HCT116 (cell line): ENCODE measurements around the gene SLC6A18.

Experiments used
- ATF3 ChIP-seq: IDR thresholded peaks from 2 replicates; pipeline ENCODE4 v1.6.1; 2012
- CTCF ChIP-seq, 3 experiments: fragments of 200-600 bp in 1 of 3; sonication (generic) in 1 of 3; IDR thresholded peaks in 2 of 3; conservative IDR thresholded peaks in 1 of 3; 2 replicates each; pipeline ENCODE4 v1.5.1; 2012 to 2017; ENCODE audit warnings: low read depth in 2 of 3, low read length in 2 of 3, antibody characterized with exemption in 1 of 3, borderline replicate concordance in 1 of 3, control low read depth in 1 of 3, mild to moderate bottlenecking in 1 of 3, mixed read lengths in 1 of 3, mixed run types in 1 of 3, moderate library complexity in 1 of 3; ENCODE audit not compliant: insufficient read depth in 1 of 3
- EGR1 ChIP-seq: IDR thresholded peaks from 2 replicates; pipeline ENCODE4 v1.6.1; 2012; ENCODE audit warnings: low read depth
- EZH2 ChIP-seq: fragments of 200-600 bp; sonication (generic); IDR thresholded peaks from 2 replicates; pipeline ENCODE4 v1.6.1; 2017; ENCODE audit warnings: antibody characterized with exemption, mixed run types
- EZH2phosphoT487 ChIP-seq: fragments of 200-600 bp; IDR thresholded peaks from 2 replicates; pipeline ENCODE4 v1.6.1; 2018; ENCODE audit warnings: antibody characterized with exemption, borderline replicate concordance
- FOSL1 ChIP-seq: IDR thresholded peaks from 2 replicates; pipeline ENCODE4 v1.6.1; 2012; ENCODE audit warnings: low read depth
- MAX ChIP-seq: IDR thresholded peaks from 2 replicates; pipeline ENCODE4 v1.6.1; 2012
- POLR2A ChIP-seq: IDR thresholded peaks from 2 replicates; pipeline ENCODE4 v1.7.0; 2011; ENCODE audit warnings: borderline replicate concordance; ENCODE audit not compliant: insufficient read depth, insufficient read length; ENCODE audit errors: extremely low read depth
- POLR2AphosphoS5 ChIP-seq: IDR thresholded peaks from 2 replicates; pipeline ENCODE4 v1.6.1; 2011; ENCODE audit warnings: mild to moderate bottlenecking, low read depth, low read length, moderate library complexity
- RAD21 ChIP-seq: IDR thresholded peaks from 2 replicates; pipeline ENCODE4 v1.6.1; 2012; ENCODE audit warnings: low read depth, mild to moderate bottlenecking
- SP1 ChIP-seq: IDR thresholded peaks from 2 replicates; pipeline ENCODE4 v1.6.1; 2012; ENCODE audit warnings: low read depth
- YY1 ChIP-seq: IDR thresholded peaks from 2 replicates; pipeline ENCODE4 v1.6.1; 2011; ENCODE audit warnings: low read length, low read depth, moderate library complexity, mild to moderate bottlenecking; ENCODE audit not compliant: insufficient replicate concordance; ENCODE audit errors: extremely low read depth
- ZNF274 ChIP-seq: fragments of 200-500 bp; sonication (Bioruptor generic); IDR thresholded peaks from 2 replicates; pipeline ENCODE4 v1.6.1; 2014; ENCODE audit warnings: mild to moderate bottlenecking, low read depth, low read length, inconsistent platforms

- TF ChIP-seq CTCF (IDR thresholded peaks at IDR 0.05 in 2 of 3, conservative IDR thresholded peaks at IDR 0.05 in 1 of 3; ENCODE audit: borderline replicate concordance in 1 of 3, insufficient read depth in 1 of 3, low read depth in 2 of 3, low read length in 2 of 3): no peak
- TF ChIP-seq EZH2phosphoT487: no peak
- TF ChIP-seq EZH2: no peak
- no peak for TF ChIP-seq POLR2A
- TF ChIP-seq FOSL1: no peak
- TF ChIP-seq ZNF274: no peak
- no peak for TF ChIP-seq RAD21
- TF ChIP-seq MAX: no peak
- TF ChIP-seq POLR2AphosphoS5: no peak
- no peak for TF ChIP-seq ATF3
- no peak for TF ChIP-seq SP1
- TF ChIP-seq EGR1: no peak
- no peak for TF ChIP-seq YY1
These were observed 14.5 kb downstream of the SLC6A18 start for GRCh38 chr5:1239505-1240251.
